GM12872 (cell line): ENCODE measurements around the gene TET3.

ENCODE experiments used
- TF ChIP-seq, protein P1 (sequence below): IDR thresholded peaks from 3 replicates; pipeline ENCODE4 v1.5.1; 2011; ENCODE audit warnings: low read depth, mild to moderate bottlenecking, low read length, moderate library complexity; ENCODE audit not compliant: insufficient read depth

The TET3 gene

DNA sequence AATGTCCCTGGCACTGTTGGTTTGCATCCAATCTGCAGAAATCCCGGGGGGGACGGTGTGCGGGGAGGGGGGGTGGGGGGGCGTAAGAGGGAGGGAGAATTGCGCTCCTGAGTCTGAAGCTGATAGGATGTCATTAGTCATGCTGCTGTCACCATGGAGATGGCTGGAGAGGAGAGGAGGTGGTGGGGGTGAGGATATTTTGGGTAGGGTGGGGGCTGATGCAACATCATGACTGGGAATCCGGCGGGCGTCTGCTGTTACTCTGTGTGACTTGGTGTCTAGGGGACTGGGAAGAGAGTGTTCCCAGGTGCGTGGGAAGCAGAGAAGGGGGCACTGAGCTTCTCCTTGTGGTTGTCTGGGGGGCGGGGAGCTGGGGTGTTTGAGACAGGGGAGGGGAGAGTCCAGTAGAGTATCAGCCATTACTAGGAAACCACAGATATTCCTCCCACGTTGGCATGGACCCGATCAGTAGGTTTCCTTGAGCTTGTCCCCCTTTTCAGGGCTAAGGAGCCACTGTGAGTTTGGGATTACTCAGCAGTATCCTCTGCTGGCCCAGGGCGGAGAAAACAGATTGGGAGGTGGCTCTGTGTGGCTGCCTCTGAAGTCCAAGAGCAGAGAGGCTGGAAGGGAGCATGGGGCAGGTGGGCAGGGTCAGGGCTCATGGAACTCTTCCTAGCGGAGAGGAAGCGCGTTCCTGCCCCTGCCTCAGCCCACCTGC is 18.9 kb downstream of the TET3 start:
- TF ChIP-seq, protein P1, sequence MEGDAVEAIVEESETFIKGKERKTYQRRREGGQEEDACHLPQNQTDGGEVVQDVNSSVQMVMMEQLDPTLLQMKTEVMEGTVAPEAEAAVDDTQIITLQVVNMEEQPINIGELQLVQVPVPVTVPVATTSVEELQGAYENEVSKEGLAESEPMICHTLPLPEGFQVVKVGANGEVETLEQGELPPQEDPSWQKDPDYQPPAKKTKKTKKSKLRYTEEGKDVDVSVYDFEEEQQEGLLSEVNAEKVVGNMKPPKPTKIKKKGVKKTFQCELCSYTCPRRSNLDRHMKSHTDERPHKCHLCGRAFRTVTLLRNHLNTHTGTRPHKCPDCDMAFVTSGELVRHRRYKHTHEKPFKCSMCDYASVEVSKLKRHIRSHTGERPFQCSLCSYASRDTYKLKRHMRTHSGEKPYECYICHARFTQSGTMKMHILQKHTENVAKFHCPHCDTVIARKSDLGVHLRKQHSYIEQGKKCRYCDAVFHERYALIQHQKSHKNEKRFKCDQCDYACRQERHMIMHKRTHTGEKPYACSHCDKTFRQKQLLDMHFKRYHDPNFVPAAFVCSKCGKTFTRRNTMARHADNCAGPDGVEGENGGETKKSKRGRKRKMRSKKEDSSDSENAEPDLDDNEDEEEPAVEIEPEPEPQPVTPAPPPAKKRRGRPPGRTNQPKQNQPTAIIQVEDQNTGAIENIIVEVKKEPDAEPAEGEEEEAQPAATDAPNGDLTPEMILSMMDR, result no peak

DNA sequence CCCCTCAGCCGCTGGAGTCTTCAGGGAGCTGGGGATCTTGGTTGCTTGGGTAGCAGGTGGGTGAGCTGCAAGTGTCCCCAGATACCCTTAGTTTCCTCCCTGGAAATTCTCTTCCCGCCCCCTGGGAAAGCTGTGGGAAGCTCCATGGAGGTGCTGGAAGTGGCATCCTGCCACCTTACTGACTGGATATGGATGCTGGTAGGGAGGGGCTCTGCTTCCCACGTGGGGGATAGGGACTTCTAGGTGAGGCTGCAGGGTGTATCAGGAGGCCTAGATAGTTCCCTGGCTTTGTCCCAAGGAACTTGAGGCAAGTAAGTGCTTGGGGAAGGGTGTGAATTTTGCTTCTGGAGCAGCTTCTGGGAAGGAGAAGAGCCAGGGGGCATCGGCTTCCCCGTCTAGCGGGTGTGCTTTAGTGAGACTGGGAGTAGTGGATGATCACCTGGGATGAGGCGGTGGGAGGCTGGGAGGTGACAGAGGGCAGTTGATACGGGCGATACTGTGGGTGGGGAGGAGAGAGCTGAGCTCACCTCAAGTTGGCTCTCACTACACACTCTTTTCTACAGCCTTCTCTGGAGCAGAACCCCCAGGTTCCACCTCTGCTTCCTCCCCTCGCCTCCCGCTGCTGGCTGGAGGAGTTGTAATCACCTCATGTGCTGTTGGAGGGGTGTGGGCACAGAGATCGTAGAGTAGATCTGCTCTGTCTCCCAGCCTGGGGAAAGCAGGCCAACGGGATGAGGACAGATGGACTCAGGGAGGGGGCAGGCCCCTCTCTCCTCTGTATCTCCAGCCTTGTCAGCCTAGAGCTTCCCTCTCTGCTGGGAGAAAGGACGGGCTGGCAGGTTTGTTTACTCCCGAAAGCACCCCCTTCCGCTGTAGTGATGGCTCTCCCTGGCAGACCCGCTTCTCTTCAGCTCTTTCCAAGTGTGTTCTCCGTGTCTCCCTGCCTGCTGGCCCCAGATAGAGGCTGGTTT is 19.8 kb downstream of the TET3 start:
- TF ChIP-seq, protein P1, result no peak

DNA sequence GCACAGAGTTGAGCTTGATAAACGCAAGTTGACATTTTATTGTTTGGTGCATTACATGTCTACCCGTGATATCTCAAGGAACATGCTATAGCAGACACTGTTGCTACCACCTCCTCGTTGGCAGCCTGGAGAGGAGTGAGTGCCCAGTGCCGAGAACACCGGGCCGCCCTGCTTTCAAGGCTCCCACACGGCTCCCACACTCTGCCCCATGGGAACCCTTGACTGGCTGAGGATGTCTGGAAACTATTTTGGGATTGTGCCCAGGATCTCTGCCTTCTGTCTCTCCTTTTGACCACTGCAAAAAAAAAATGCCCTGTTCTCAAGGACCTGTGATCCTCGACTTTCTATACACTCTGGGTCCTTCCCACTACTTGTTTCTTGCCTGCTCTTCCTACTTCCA is 21.1 kb downstream of the TET3 start:
- TF ChIP-seq, protein P1, result no peak

DNA sequence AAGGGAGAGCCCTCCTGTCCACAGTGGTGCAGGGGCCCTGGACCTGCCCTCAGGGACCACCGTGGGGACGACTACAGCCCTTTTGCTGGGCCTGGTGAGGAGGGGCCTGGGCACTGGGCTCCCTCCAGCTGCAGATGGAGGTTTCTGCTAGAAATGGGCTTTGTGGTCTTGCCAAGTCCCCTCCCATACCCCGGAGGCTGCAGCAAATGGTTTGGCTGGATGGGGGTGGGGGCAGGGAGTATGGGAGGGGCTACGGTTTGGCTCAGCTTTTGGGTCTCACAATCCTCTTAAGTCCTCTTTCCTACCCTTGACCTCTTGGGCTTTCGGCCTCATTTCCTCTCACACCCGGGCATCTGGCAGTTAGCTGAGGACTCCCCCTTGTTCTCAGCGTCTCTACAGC is 21.7 kb downstream of the TET3 start:
- TF ChIP-seq, protein P1, result no peak

DNA sequence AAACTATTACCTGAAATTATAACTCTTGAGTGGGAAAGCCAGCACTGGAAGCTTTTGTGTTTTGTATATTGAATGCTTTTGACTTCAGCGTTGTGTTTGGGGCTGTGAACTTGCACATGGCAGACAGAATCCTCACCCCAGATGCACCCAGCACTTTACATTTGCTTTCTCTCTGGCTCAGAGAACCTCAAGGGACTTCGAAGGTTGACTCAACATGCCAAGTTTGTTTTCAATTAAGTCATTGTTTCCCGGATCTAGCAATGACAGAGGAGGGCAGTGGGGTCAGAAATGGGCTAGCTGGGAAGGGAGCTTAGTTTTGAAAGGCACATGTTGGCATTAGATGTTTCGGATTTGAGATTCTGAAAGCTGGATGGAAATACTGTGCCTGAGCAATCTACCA is 22.4 kb downstream of the TET3 start:
- TF ChIP-seq, protein P1, result no peak

DNA sequence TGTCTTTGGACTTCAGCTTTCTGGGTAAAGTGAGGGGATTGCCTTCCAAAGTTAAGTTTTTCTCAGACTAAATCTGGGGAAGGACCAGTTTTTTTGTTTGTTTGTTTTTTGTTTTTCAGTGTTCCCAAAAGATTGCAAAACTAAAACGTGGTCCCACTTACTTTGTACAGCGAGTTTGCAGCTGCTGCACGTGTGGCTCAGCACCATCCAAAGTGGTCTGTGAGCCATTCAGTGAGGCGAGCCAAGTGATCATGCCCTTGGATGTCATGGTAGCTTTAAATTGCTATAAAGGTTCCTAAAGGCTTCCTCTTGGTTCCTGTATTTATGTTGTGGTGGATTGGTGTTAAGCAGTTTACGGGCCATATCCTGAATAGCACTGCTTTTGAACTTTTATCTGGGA is 23.0 kb downstream of the TET3 start:
- TF ChIP-seq, protein P1, result no peak

DNA sequence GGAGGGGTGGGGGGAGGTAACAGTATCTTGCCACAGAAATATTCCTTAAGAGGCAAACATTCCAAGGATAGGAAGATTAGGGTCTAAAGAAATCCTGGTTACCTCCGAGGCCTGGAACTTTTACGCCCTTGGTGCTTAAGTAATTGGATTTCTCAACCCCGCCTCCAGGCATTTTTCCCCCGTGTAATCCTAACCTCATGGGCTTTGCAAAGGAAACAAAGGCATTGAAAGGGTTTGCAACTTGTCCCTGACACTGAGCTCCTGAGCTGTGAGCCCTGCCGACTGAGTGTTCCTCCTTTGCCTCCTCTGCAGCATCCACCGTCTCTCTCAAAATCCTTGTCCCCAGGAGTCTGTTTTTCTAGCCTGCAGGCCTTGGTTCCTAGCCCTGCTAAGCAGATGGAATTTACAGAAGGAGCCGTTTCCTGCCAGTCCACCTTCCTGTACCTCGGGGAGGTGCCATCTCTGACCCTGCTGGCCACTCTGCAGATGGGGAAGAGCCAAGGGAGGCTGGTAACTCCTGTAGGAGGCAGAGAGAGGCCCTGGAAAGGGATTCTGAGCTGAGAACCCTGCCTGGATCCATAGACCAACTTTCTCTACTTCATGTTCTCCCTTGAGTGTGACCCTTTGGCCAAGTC is 24.2 kb downstream of the TET3 start:
- TF ChIP-seq, protein P1, result no peak
